OCI-LY7 (cell line): Measurements from ENCODE around the gene INSR. TPM values are rescaled to one million over a fixed set of nuclear protein-coding genes. Genes with fewer than 3 reads are reported as not detected.

Experiments used
- BruUV-seq: library from RNA; stranded (reverse); fragments of 400-500 nt; replicated peaks from 2 replicates; lab custom pipeline; 2021; lab: Mats Ljungman, UMichigan
- CTCF ChIA-PET: fragments of 300-600 bp; sonication (Branson Sonifier 250); formaldehyde crosslinking; loops from one replicate; lab custom pipeline; 2022; ENCODE audit warnings: antibody characterized with exemption; ENCODE audit not compliant: unreplicated experiment; lab: Charles Lee
- POLR2A ChIA-PET: fragments of 300-600 bp; sonication (Branson Sonifier 250); formaldehyde crosslinking; loops from one replicate; lab custom pipeline; 2022; ENCODE audit warnings: antibody characterized with exemption; lab: Charles Lee
- DNase-seq: peaks from one replicate; pipeline ENCODE4 v3.0.0-alpha.2; 2015; ENCODE audit warnings: low spot score
- H2AFZ ChIP-seq: fragments of 200-600 bp; sonication (generic), shearing (Covaris generic); 2 replicates; pipeline ENCODE4 v1.6.1; 2014; ENCODE audit warnings: mild to moderate bottlenecking, antibody characterized with exemption, low read length, moderate library complexity
- H3K27ac ChIP-seq: fragments of 200-600 bp; sonication (generic); 2 replicates; pipeline ENCODE4 v1.5.1; 2014; ENCODE audit warnings: mixed run types, low read depth, mild to moderate bottlenecking, moderate library complexity, low read length, inconsistent platforms; ENCODE audit not compliant: poor library complexity, severe bottlenecking
- H3K36me3 ChIP-seq: fragments of 200-600 bp; sonication (generic); 2 replicates; pipeline ENCODE4 v1.6.1; 2014; ENCODE audit warnings: mild to moderate bottlenecking, antibody characterized with exemption, low read length, moderate library complexity, mixed read lengths; ENCODE audit not compliant: insufficient read depth
- H3K4me1 ChIP-seq: fragments of 200-600 bp; sonication (generic); 2 replicates; pipeline ENCODE4 v1.5.1; 2014; ENCODE audit warnings: mild to moderate bottlenecking, low read length; ENCODE audit not compliant: insufficient read depth, poor library complexity, severe bottlenecking
- H3K4me2 ChIP-seq: fragments of 200-600 bp; sonication (generic); 2 replicates; pipeline ENCODE4 v1.6.1; 2014; ENCODE audit warnings: mild to moderate bottlenecking, low read length
- H3K4me3 ChIP-seq: fragments of 200-600 bp; sonication (generic); 2 replicates; pipeline ENCODE4 v1.5.1; 2014; ENCODE audit warnings: mild to moderate bottlenecking, low read depth, low read length; ENCODE audit not compliant: poor library complexity, severe bottlenecking
- H3K79me2 ChIP-seq: fragments of 200-600 bp; sonication (generic); 2 replicates; pipeline ENCODE4 v1.6.1; 2016; ENCODE audit warnings: low read depth, mild to moderate bottlenecking, low read length, moderate library complexity, mixed read lengths; ENCODE audit not compliant: insufficient read depth
- H3K9me2 ChIP-seq: fragments of 200-600 bp; sonication (generic); 2 replicates; pipeline ENCODE4 v1.6.1; 2016; ENCODE audit warnings: mild to moderate bottlenecking, low read length, mixed read lengths; ENCODE audit not compliant: insufficient read depth
- H3K9me3 ChIP-seq: fragments of 200-600 bp; sonication (generic); 2 replicates; pipeline ENCODE4 v1.6.1; 2014; ENCODE audit warnings: mild to moderate bottlenecking, mixed run types, low read length, mixed read lengths
- H4K20me1 ChIP-seq: fragments of 200-600 bp; sonication (generic); 2 replicates; pipeline ENCODE4 v1.6.1; 2014; ENCODE audit warnings: mild to moderate bottlenecking, antibody characterized with exemption, low read length, moderate library complexity, mixed read lengths; ENCODE audit not compliant: insufficient read depth
- EZH2phosphoT487 ChIP-seq: fragments of 200-600 bp; sonication (generic); IDR thresholded peaks from 2 replicates; pipeline ENCODE4 v1.6.1; 2018; ENCODE audit warnings: low read depth, borderline replicate concordance, mild to moderate bottlenecking, mixed run types, antibody characterized with exemption, low read length, moderate library complexity, mixed read lengths
- intact Hi-C: fragments of 100-400 bp; cut with micrococcal nuclease; formaldehyde crosslinking; loops from one replicate; pipeline ENCODE4 v1.10.0; 2022; ENCODE audit not compliant: unreplicated experiment
- total RNA-seq, 2 experiments: library from RNA; depleted of rRNA in 1 of 2; stranded (reverse); fragments of >200 nt in 1 of 2; shearing (Covaris generic) in 1 of 2; gene quantifications; 2 replicates each; pipeline ENCODE4 v1.2.3, GENCODE V29; 2014 to 2022
- TF ChIP-seq, protein P1 (sequence below): fragments of 200-600 bp; sonication (generic); conservative IDR thresholded peaks from 2 replicates; pipeline ENCODE4 v1.5.1; 2014; ENCODE audit warnings: mild to moderate bottlenecking, antibody characterized with exemption, low read length, moderate library complexity, mixed read lengths

The INSR gene
- total RNA-seq, 2 experiments from 2014 or later, result 57.7 to 74.0 TPM

DNA sequence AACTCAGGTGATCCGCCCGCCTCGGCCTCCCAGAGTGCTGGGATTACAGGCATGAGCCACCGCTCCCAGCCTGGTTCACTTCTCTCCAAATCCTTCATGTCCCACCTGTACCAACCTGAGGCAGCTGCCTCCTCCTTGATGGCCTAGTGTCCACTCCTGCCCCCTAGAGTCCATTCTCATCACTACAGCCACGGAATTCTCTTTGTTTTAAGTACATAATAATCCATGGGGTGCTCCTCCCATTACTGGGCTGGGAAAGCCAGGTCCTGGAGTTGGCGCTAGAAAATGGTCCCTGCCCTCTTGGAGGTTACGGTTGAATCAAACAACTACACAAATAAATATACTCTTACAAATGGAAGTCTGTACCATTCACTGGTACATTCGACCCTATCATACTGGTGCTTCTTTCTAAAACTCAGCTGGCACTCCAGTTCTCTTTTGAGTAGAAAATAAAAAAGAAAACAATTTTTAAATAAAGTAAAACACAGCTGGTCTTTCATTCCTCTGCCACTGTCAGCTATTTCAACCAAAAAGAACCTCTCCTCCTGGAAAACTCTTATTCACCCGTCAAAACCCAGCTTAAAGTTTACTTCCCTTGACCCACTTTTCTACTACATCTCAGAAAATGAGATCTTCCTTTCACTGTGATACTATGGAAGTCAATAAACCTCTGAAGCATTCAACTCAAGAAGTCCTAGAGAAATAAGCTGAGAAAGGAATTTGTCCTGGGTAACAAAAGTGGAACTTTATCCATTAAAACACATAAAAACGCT, 32.1 kb upstream of the INSR start:
- Histone ChIP-seq H3K9me3 (no peaks in the 10 kb centered on the region; the same call in 1 of the 2 replicates), H4K20me1 (no peaks in the 10 kb centered on the region), H3K79me2 (no peaks in the 10 kb centered on the region), H3K4me1 (peaks cover 12% of the 10 kb centered on the region), H2AFZ (no peak overlapping the region), H3K4me3 (no peak overlapping the region), H3K27ac (no peak overlapping the region), H3K9me2 (no peaks in the 10 kb centered on the region), H3K36me3 (no peaks in the 10 kb centered on the region), H3K4me2 (no peak overlapping the region)
- intact Hi-C loops, result loop anchor here (2.0 kb wide), 1 partner anchor 177 kb away; no protein-coding TSS in a partner anchor
- ChIA-PET POLR2A (interaction anchor here (0.7 to 1.5 kb wide), 5 partner anchors 10 to 262 kb away, joined by 3 to 12 read pairs (median 4); no protein-coding TSS in a partner anchor), CTCF (interaction anchor here (0.9 to 1.1 kb wide), 2 partner anchors 10 to 15 kb away, joined by 3 to 4 read pairs; no protein-coding TSS in a partner anchor)
- no TSS peak for BruUV-seq
- DNase-seq, result peak; percentile 71
- TF ChIP-seq, protein P1, sequence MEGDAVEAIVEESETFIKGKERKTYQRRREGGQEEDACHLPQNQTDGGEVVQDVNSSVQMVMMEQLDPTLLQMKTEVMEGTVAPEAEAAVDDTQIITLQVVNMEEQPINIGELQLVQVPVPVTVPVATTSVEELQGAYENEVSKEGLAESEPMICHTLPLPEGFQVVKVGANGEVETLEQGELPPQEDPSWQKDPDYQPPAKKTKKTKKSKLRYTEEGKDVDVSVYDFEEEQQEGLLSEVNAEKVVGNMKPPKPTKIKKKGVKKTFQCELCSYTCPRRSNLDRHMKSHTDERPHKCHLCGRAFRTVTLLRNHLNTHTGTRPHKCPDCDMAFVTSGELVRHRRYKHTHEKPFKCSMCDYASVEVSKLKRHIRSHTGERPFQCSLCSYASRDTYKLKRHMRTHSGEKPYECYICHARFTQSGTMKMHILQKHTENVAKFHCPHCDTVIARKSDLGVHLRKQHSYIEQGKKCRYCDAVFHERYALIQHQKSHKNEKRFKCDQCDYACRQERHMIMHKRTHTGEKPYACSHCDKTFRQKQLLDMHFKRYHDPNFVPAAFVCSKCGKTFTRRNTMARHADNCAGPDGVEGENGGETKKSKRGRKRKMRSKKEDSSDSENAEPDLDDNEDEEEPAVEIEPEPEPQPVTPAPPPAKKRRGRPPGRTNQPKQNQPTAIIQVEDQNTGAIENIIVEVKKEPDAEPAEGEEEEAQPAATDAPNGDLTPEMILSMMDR, result peak; percentile 87
- no peak for TF ChIP-seq EZH2phosphoT487

DNA sequence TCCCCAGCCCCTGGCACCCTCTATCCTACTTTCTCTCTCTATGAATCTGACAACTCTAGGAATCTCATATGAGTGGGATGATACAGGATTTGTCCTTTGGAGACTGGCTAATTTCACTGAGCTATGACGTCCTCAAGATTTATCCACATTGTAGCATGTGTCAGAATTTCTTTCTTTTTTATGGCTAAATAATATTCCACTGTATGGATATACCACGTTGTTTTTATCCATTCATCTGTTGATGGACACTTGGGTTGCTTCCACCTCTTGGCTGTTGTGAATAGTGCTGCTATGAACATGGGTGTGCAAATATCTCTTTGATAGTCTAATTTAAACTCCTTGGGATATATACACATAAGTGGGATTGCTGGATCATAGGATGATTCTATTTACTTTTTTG, 24.0 kb upstream of the INSR start:
- no TSS peak for BruUV-seq
- Histone ChIP-seq H3K4me2 (no peak overlapping the region), H4K20me1 (no peaks in the 10 kb centered on the region), H3K4me3 (no peak overlapping the region), H3K36me3 (no peaks in the 10 kb centered on the region), H3K9me2 (no peaks in the 10 kb centered on the region), H3K4me1 (peaks cover 6% of the 10 kb centered on the region), H3K9me3 (peaks cover 4% of the 10 kb centered on the region; the same call in 1 of the 2 replicates), H3K27ac (no peak overlapping the region), H2AFZ (no peak overlapping the region), H3K79me2 (no peaks in the 10 kb centered on the region)
- ChIA-PET POLR2A (interaction anchor here (0.6 kb wide), 2 partner anchors 18 to 841 kb away, joined by 3 to 4 read pairs; no protein-coding TSS in a partner anchor), CTCF (no interaction called here)
- no peak for DNase-seq
- TF ChIP-seq, protein P1, result no peak
- TF ChIP-seq EZH2phosphoT487, result no peak
- intact Hi-C loops, result no loop called here

DNA sequence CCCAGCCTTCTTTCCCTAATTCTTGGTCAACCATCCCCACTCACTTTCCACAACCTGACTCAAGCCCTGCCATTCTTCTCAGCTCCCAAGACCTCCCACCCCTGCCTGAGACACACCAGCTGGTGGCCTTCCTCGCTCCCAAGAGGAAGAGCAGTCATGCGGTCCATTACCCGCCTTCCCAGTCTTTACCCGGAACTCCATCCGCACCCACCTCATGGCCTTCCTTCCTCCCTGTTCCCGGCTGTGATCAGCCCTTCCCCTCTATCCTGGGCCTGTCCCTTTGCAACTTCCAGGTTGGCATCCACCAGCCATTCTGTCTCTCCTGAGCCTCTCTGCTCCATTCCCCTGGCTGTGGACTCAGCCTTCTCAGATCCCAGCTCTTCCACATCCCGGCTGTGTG, 18.6 kb upstream of the INSR start:
- intact Hi-C loops, result no loop called here
- H3K36me3 ChIP-seq, result no peaks in the 10 kb centered on the region
- CTCF ChIA-PET, result no interaction called here

More for the DNA sequence above, 18.6 kb upstream of the INSR start:
- no peaks in the 10 kb centered on the region for H4K20me1 ChIP-seq
- POLR2A ChIA-PET, result interaction anchor here (0.5 kb wide), 1 partner anchor 714 kb away, joined by 5 read pairs; no protein-coding TSS in a partner anchor
- no peak overlapping the region for H3K27ac ChIP-seq
- H3K9me2 ChIP-seq, result no peaks in the 10 kb centered on the region
- no peak overlapping the region for H3K4me2 ChIP-seq
- TF ChIP-seq EZH2phosphoT487, result no peak
- TF ChIP-seq, protein P1, result no peak
- no peaks in the 10 kb centered on the region for H3K9me3 ChIP-seq
- no peak for DNase-seq
- H3K4me1 ChIP-seq, result no peaks in the 10 kb centered on the region
- H3K79me2 ChIP-seq, result no peaks in the 10 kb centered on the region
- no peak overlapping the region for H3K4me3 ChIP-seq
- H2AFZ ChIP-seq, result no peak overlapping the region
- no TSS peak for BruUV-seq
